Activated T-helper 1 cell treated with anti-CD3 and anti-CD28 coated beads, Interleukin-2, amount 50 U/mL, for 16 hours (primary cell): ENCODE measurements around the gene RTN3.

Experiments used
- DNase-seq, 2 donors: peaks; one replicate each; pipeline ENCODE4 v3.0.0-alpha.2; 2020; ENCODE audit warnings: low read depth in 1 of 2, low spot score in 1 of 2

The RTN3 gene

GRCh38 chr11:63737718-63738117, 56.4 kb downstream of the RTN3 start:
- no peak for DNase-seq

GRCh38 chr11:63738720-63739360, 57.5 kb downstream of the RTN3 start:
- DNase-seq, result peak; percentile 35 to 38

GRCh38 chr11:63745304-63746170, 64.2 kb downstream of the RTN3 start:
- DNase-seq, result no peak

DNA sequence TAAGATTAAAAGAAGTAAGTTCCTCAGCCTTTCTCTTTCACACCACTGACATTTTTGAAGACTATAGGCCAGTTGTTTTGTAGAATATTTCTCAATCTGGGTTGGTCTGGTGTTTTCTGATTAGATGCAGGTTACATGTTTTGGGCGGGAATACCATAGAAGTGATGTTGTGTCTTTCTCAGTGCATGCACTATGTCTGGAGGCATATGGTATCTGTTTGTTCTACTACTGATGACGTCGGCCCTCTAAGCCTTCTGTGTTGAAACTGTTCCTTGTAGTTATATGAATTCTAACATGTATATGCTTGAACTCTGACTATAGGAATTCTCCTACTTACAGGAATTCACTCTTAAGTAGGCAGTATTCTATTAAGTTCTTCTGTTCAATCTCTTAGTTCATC, 65.7 kb downstream of the RTN3 start:
- DNase-seq, result no peak

GRCh38 chr11:63749624-63750023, 68.3 kb downstream of the RTN3 start:
- no peak for DNase-seq

- DNase-seq, result no peak
Observed at GRCh38 chr11:63756919-63757761, 75.8 kb downstream of the RTN3 start.

GRCh38 chr11:63760487-63761079, 79.3 kb downstream of the RTN3 start:
- no peak for DNase-seq

GRCh38 chr11:63761188-63761587, 79.9 kb downstream of the RTN3 start:
- DNase-seq, result no peak

DNA sequence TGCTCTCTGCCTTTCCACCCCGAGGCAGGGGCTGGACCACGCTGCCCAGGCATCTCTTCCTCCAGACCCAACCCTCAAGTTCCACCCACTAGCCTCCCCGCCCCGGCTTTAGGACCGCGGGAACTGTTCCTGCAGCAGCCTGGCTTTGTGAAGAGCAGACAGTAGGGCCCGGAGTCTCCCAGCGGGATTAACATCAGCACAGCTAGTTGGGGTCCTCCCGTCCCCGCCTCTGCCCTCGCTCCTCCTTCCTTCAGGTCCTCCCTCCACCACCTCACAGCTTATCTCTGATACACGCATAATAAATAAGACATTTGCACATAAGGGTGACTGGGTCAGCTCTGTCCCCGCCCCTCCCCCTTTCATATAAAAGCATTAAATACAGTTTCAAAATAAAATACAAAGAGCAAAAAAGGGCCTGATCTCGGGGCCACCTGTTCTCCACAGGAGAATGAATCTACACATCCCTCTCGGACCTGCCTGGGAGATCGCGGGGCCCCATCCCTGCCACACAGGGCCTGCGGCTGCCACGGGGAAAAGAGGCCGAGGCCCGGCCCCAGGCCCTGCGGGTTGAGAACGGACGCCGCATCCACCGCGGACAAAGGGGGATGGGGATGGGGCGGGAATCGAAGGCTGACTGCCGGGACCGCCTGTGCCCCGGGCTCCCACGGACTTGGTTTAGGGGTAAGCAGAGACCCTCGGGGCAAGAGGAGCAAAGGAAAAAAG, 80.8 kb downstream of the RTN3 start:
- DNase-seq, result no peak

DNA sequence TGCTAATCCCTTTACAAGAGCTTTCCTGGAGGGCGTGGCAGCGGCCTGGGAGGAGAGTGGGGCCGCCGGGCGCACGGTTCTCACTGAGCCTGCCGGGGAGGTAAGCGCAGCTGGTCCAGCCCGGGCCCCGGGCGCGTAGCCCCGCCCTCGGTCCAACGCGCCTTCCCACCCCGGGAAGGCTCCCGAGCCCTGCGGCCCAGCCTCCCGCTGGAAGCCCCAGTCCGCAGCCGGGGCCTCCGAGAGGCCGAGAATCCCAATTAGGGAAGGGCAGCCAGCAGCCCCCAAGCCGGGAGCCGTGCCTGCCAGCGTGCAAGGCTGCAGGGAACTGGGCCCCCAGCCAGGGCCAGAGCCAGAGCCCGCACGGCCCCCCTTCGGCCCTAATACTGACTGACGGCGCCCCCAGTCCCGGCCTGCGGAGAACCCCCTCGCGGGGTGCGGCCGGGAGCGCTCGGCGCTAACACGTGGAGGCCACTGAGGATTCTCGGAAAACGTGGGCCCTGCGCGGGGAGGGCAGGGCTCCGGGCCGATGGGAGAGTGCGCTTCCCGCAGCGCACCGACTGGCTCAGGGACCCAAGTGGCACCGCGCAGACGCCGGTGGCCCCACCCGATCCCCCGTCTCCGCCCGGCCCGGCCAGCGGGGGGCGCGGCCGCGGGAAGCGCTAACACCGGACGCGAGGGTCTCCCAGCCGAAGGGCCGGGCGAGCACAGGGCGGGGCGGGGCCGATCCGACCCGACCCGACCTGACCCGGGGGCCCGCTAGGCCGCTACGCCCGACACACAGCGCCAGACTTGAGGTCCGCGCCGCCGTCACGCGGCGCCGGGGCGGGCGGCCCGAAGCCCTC, 81.6 kb downstream of the RTN3 start:
- no peak for DNase-seq

DNA sequence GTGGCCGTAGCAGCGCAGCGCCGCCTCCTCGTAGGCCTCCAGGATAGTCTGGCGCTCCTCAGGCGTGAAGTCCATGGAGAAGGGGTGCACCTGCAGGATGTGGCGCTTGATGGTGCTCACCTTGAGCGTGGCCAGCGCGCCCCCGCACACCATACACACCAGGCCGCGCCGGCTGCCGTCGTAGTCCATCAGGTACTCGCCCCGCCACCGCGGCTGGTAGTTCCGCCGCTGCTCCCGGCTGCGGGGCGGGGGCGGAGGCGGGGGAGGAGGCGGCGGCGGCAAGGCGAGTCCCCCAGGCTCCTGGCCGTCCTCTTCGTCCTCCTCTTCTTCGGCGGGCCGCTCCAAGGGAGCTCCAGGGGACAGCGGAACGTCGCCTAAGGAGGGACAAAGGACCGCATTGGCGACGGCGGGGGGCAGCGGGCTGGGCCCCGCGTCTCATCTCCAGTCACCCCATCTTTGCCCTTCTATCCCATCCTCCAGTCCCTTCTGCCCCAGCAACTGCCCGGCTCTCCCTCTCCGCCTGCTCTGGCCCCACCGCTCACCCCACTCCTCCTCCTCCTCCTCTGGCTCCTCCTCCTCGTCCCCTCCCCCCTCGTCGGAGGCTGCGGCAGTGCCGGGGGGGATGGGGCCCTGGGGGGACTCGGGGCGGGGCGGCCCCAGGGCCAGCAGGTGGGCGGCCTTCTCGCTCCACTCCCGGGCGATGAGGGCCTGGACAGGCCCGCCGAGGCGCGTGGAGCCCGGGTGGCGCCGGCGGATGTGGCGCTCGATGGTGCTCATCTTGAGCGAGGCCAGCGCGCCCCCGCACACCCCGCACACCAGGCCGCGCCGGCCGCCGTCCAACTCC, 82.4 kb downstream of the RTN3 start:
- no peak for DNase-seq

DNA sequence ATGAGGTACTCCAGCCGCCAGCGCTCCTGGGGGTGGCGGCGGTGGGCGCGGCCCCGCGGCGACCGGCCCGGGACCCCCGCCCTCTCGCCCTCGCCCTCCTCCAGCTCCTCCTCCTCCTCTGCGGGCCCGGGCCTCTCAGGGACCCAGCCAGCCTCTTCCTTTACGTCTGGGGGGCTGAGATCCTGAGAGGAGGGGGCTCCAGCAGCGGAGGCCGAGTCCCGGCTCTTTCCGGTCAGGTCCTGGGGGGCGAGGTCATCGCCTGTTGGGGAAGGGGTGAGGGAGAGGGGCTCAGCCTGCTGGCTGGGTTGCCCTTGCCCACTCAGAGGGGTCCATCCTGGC, 83.0 kb downstream of the RTN3 start:
- no peak for DNase-seq

DNA sequence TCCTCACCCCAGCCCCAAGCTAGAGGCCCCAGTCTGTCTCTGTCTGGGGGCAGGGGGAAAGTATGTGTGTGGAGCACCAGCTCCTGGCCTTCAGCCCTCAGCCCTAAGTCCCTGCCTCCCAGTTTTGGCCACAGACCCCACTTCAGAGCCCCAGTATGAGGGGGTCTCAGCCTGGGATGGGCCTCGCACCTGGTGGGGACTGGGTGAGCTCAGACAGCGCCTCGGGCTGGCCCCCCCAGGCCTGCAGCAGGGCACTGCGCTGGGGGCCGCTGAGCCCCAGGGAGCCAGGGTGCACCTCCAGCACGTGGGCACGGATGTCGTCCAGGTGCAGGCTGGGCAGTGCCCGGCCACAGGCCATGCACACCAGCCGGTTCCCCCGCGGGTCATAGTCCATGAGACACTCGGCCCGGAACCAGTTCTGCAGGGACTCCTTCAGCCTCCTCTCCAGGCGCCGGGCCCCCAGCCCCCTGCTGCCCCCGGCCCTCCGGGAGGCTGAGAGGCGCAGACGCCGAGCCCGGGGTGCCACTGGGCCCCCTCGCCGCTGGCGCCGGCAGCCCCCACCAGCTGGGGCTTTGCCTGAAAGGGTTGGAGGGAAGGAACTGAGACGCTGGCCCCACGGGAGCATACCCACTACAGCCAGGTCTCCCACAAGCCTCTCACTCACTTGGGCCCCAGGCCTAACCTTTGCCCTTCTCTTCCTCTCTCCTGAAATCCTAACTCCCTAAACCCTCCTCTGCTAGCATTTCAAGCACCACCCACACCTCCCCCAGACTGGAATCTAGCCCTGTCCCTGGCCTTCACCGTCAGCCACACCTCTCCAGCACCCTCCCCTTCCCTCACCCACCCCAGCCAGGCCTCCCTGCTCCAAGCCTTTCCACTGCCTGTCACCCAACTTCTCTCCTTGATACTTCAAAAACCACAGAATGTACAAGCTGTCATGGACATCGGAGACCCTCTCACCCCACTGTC, 83.7 kb downstream of the RTN3 start:
- no peak for DNase-seq

- no peak for DNase-seq
Observed at GRCh38 chr11:63765688-63766241, 84.5 kb downstream of the RTN3 start.

- no peak for DNase-seq
Observed at GRCh38 chr11:63766531-63767235, 85.4 kb downstream of the RTN3 start.

GRCh38 chr11:63767267-63767564, 85.9 kb downstream of the RTN3 start:
- DNase-seq, result no peak

- no peak for DNase-seq
Observed at GRCh38 chr11:63767565-63768236, 86.4 kb downstream of the RTN3 start.
